GM18526 (cell line): ENCODE measurements around the gene COL9A3.

Source experiments
- POLR2A ChIP-seq: IDR thresholded peaks from 3 replicates; pipeline ENCODE4 v1.6.1; 2011; ENCODE audit not compliant: insufficient read length; ENCODE audit errors: extremely low read depth

The COL9A3 gene

DNA sequence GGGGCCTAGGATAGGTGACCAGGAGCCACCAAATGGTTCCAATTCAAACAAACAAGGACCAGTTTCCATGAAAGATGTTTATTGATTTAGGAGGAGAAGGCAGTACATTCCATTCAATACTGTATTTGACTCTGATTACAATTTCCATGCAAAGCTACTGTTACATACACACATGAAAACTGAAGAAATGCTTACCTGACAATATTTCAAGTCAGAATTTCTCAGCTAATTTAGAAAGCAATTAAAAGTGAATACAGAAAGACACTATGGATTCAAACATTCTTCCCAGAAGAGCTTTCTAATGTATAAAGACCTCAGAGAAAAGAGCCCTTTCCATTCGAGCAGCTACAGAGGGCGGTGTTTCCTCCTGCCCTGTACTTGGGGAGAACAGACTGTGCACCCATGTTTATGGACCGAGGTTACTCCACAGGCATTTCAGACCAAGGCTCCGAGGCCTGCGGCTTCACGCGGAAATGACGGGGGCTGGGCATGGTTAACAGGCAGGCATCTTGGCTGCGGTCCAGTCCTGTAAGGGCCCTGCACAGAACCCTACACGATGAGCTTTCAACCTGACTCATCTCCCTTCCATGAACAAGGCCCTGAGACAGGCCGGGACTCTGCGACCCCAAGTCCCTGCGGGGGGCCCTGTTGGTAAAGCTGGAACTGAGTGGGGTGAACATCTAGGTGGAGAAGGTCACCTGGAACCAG is 70.5 kb downstream of the COL9A3 start:
- TF ChIP-seq POLR2A, result no peak

DNA sequence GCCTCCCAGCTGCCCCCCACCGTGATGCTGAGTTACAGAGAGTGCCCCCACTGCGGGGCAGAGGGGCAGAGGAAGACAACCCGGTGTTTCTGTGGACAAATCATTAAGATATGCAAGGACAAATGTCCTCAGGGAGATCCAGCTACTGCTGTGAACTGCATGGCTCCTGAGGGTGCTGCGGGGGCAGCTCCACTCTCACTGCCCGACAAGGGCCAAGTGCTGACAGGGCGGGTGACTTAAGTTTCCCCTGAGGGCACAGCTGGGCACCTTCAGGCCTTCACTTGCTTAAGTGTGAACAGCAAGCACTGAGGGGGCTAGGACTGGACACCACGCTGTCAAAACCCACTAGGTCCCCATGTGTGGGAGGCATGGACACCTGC is 71.0 kb downstream of the COL9A3 start:
- TF ChIP-seq POLR2A, result no peak

DNA sequence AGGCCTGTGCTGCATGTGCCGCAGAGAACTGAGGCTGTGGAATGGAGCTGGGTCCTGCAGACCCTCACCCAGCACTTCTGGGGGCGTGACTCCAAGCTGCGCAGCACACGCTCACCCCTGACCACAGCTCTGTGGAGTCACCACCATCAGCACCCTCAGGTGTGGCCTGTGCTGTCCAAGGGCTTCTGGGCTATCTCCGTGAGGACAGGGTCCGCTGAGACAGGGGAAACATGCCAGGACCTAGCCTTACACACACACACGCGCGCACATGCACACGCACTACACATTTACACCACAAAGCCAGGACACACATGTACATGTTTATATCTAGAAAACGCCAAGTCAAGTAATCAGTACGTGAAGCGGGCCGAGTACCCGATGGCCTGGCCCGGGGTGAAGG is 71.6 kb downstream of the COL9A3 start:
- no peak for TF ChIP-seq POLR2A

DNA sequence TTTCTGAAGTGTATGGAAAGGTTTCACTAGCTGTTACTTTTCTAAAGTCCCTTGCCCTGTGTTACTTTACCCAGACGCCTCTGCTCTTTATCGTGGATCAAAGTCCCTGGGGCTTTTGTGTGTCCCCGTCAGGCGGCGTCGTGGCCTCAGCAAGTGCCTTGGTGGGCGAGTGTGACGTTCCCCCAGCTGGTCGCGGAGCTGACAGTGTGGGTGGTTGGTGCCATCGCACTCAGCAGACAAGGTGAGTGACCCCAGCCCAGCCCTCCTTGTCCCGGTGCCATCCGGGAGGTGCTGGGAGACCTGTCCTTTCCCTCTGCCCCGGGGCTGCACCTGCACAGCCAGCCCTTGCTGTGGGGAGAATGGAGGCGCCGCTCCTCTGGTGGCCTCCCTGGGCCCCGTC is 72.1 kb downstream of the COL9A3 start:
- TF ChIP-seq POLR2A, result no peak

DNA sequence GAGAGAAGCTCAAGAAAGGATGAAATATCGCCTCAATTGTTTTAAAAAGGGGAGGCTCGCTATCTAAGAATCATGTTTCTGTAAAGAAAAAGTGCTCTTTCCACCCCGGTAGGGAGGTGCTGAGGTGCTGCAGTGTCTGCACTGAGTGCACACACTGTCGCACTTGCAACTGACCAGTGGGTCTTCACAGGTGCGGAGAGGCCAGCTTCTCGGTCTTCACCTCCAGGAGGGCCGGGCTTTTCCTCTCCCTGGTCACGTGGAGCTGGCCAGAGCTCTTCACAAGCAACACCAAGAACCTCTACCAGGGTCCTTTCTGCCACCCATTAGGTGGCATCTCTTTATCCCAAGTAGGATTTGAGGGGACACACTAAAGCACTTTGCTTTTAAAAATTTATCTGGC is 72.6 kb downstream of the COL9A3 start:
- TF ChIP-seq POLR2A, result no peak

DNA sequence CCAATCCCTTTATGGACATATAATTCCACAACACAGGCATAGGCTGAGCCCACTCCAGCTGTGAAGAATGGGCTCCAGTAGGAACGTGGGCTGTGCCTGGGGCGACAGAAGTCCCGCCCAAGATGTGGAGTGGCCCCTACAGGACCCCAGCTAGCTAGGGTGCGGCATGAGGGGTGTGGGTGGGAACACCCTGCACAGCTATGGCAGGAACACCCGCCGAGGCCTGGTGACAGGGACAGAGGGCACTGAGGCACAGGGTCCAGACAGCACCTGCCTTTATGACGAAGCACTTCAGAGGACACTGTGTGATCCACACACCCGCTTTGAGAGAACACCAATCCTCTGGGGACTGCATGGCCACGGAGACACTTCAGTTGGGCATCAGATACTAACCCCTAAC is 73.0 kb downstream of the COL9A3 start:
- TF ChIP-seq POLR2A, result no peak

DNA sequence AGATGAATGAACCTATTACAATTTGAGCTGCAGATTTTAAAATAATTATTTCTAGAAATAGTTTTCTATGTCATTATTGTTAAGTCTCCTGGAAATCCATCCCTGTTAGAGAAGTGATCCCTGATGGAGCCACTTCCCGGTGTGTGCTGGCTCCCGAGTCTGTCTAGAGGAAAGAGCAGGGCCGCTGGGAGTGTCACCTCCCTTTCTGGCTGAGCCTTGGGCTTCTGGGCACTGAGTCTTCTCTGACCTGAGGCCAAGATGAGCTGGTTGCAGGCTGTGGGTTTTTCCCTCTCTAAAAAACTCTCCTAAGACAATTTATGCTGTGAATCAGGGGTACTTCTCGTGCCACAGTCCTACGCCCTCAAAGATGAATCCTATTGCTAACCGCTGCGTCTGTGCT is 73.6 kb downstream of the COL9A3 start:
- TF ChIP-seq POLR2A, result no peak
